SW 1271 (cell line): ENCODE measurements around the gene CDH4.

ENCODE experiments used
- DNase-seq, 2 experiments: peaks; one replicate each; lab custom pipeline; 2025; lab: John Stamatoyannopoulos, UW

Gene CDH4

GRCh38 chr20:61356196-61356595 is 104.1 kb downstream of the CDH4 start:
- DNase-seq = no peak

DNA sequence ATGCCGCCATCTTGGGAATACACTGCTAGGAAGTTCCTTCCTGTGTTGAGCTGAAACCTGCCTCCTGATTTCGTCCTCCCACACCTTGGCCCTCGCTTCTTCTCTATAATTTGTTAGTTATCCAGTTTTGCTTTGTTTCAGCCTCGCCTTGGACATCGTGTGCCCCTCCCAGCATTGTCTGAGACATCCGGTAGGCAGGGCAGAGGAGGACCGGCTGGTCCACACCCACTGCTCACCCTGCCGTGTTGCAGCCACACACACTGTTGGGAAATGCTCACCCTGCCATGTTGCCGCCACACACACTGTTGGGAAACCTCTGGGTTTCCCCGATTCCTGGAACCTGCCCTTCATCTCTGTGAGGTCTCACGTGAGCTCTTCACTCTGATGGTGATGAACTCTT is 105.1 kb downstream of the CDH4 start:
- DNase-seq = no peak

DNA sequence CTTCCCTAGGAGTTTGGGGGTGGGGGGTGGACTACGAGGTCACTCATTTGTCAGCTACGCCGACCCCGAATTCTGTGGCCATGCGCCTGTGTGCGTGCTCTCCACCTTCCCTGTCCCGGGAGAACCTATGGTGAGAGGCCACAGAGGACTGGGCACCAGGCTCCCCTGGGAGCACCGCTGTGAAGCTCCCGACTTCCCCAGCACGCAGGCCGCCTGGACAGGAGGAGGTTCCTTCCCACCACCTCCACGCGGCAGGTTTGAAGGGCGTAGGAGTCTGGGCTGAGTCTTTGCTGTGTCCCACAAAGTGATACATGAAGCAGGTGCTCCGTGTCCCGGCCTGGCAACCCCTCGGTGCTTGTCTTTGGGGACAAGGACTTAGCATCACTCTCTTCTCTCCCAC is 107.2 kb downstream of the CDH4 start:
- no peak for DNase-seq

- no peak for DNase-seq
These were observed 108.2 kb downstream of the CDH4 start for GRCh38 chr20:61360296-61360695.

DNA sequence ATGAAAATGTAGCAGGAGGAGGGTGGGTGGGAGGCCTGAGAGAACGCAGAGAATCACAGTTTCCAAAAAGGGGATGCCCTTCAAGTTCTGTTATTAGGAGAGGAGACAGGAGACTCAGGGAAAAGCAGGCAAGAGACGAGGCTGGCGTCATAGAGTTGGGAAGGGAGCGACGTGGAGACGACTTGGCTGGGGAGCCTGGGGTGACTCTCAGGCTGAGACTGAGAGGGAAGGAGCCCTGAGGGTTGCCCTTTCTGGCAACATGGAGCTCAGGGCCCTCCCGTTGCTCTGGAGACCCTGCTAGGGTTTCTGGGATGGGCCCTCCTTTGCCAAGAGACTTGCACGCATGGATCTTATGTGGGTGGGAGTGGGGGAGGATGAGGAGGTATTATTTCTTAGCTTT is 108.9 kb downstream of the CDH4 start:
- DNase-seq = no peak

DNA sequence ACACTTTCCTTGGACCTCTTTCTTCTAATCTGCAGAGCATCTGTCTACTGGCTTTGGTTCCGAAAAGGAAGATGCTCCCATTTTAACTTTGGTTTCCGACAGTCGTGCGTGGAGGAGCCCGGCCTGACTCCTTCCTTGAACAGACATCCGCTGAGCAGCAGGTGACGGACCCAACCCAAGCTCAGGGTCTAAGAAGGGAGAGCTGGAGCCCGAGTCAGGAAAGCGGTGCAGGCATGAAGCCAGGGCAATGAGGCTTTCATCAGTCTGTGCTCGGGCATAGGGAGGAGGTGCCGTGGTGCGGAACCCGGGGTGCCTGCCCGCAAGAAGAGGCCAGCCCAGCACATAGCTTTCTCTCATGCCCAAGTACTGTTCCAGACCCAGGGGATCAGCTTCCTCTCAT is 109.4 kb downstream of the CDH4 start:
- no peak for DNase-seq

GRCh38 chr20:61364147-61364546 is 112.1 kb downstream of the CDH4 start:
- DNase-seq = no peak

DNA sequence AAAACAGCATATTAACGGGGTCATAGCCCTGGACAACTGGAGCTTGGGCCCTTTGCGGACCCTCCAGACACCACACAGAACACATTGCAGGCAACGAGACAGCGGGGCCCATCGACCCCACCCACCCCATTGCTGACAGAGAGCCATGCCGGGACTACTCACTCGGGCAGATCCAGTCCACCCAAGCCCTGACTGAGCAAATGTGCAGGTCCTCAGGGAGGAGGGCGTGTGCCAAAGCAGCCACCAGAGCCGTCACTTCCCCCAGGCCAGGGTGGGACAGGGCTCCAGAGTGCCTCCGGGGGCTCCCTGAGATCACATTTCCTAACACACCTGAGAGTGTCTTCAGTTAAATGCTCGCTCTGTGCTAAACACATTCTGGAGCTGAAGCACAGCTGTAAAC is 114.9 kb downstream of the CDH4 start:
- no peak for DNase-seq

GRCh38 chr20:61369731-61370520 is 117.9 kb downstream of the CDH4 start:
- no peak for DNase-seq

- DNase-seq = no peak
These were observed 118.8 kb downstream of the CDH4 start for GRCh38 chr20:61370841-61371303.

- no peak for DNase-seq
These were observed 119.6 kb downstream of the CDH4 start for GRCh38 chr20:61371501-61372136.

GRCh38 chr20:61372137-61373054 is 120.3 kb downstream of the CDH4 start:
- DNase-seq = no peak

DNA sequence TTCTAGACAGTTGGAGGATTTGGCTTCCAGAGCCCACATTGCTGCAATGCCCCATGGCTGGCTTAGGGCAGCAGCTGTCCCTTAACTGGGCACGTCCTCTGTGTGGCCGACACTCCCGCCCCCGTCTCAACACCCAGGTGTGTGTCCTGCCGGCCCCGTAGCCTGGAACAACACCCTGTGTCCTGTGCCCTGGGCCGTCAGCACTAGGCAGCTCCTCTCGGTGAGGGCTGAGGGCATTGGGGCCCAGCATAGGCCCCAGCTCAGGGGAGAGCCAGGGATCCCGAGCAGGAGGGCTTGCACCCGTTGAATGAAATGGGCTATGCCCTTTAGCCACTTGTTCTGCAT is 121.0 kb downstream of the CDH4 start:
- DNase-seq = no peak

DNA sequence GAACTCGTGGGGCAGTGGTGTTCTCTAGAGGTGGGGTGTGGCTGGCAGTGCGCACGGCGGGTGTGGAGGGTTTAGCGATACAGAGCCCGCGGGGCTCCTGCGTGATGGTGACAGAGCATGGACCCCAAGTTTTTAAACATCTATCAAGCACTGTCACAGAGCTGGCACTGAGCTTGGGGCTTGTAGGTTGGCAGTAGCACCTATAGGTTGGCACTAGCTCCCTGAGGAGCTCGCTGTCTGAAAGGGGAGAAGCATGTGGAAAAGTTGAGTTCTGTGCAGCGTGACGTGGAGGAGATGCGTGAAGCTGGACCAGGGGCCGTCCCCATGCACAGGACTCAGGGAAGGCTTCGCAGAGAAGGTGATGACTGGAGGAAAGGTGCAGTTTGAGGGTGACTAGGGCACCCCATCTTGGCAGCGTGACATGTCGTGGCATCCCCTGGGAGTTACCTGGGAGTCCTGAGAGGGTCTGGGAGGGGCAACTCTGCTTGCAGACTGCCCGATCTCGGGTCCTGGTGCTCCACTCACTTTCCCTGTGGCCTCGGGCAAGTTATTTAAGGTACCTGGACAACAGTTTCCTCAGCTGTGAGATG is 122.0 kb downstream of the CDH4 start:
- no peak for DNase-seq

DNA sequence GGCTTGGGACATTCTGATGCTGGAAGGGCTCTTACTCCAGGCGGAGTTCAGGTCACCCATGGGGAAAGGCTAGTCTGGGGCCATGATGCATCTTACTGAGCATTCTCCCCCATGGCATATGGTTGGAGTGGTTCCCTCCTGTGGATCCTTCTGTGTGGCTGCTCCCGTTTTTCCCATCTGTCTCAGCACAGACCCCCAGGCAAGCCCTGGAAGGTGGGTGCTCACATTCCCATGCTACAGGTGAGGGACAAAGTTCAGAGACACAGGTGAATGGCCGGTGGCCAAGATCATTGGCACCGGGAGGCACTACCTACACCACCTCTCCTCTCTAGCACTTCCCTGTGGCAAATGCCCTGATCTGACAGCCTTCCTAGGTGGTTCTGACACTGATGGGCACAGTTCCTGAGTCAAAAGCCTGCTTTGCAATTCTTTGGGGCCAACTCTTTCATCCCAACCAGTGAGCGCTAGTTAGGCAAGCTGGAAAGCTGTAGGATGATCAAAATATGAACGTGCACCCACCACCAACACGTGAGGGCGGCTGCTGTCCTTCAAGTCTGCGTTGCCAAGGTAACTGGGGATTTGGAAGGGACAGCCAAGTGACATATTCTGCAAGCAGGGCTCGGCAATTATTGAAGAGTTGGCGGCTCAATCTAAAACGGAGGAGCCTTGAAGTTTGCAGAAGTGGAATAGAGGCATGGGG is 124.6 kb downstream of the CDH4 start:
- no peak for DNase-seq

DNA sequence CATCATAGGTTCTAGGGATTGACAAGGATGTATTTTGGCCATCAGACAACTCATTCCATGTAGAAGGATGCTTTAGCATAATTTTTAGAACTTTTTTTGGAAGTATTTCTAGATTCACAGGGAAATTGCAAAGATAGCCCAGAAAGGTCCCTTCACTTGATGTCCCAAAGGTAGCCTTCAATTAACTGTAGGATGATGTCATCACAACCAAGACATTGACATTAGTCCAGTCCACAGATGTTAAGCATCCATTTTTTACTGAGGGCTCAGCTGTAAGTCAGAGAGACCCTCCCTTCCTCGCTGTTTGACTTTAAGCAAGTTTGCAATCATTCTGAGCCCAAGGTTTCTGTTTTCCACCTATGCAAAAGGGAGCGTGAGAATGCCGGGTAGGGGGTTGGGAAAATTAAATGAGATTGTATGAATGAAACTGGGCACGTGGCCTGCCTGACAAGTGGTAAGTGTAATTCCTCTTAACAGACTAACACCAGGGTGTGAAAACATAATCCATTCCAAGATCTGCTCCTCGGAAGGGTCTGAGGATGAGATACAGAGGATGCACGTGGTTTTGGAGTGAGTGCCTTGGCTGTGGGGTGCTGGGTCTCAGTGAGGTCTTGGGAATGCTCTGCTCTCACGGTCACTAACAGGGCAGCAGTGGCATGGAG is 126.8 kb downstream of the CDH4 start:
- DNase-seq = no peak

DNA sequence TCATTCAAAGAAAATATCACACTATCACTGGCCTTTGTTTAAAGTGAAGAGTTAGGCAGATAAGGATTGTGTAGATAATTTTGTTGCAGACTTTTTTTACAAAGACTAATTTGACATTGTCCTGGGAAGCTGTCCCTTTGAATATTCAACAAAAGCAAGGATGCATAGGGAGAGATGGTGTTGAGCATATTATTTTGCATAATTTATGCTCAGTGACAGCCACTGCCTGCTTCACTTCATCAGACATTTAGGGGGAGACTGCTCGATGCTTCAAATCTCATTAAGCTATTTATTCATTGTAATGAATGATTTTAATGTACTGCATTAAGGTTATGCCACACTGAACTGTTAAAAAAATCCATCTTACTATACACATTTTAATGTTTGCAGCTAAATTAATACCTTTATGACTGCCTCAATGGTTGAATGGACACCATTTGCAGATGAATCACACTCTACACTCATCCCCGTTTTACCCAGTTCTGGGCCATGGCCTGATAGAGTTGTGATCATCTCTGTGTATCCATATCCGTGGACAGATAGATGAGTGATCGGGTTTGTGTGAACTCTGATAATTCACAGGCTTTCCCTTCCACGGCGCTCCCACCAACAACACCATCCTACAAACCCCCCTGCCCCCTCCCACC is 128.0 kb downstream of the CDH4 start:
- no peak for DNase-seq

DNA sequence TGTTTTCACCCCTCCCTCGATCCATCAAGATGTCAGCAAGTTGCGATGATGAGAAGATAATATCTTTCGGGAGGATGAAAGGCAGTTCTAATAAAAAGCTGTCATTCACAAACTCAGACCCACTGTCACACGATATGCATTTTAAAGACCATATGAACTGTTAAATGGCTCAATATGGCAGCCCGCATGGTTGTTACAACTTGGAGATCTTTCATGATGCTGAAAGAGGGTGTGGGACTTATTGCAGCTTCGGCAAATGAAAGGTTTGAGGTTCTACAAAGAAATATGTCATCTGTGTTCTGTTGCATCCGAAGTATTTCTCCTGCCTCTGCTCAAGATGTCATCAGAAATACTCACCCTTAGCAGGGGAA is 128.5 kb downstream of the CDH4 start:
- DNase-seq = no peak

- DNase-seq = no peak
These were observed 130.1 kb downstream of the CDH4 start for GRCh38 chr20:61382194-61382593.

DNA sequence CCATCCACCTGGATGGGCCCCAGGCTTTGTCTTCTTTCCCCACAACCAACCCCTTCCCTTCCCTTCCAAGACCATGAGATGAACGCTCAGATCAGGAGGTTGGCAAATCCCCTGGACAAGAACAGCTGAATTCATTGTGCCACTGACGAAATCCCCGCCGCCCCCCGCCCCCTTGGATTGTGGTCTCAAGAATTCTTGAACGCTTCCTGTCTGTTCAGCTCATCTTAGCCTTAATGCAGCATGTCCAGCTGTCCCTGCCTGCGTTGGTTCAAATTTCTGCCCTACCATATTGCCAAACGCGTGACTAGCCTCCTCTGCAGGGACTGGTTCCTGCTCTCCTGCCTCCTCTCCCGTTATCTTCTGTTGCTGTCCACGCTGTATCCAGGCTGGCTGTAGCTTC is 133.2 kb downstream of the CDH4 start:
- no peak for DNase-seq

GRCh38 chr20:61385731-61386130 is 133.7 kb downstream of the CDH4 start:
- no peak for DNase-seq
